Measurements from ENCODE around the gene SDR42E1.
"Not testable (repeated sequence)": the region's sequence is repeated elsewhere in the genome, so short reads cannot be mapped to it uniquely, and the experiment has no call there.

- not testable (repeated sequence) for TF ChIP-seq CTCF, POLR2A (IDR thresholded peaks at IDR 0.05)
Observed at GRCh38 chr16:82009789-82010188, 1.5 kb downstream of the SDR42E1 start.

All from testis (tissue), 2 donors.